Small intestine (tissue), 7 donors: ENCODE data around the gene WDFY2. TPM values are rescaled to one million over a fixed set of nuclear protein-coding genes. Genes with fewer than 3 reads are reported as not detected.

Source experiments
- DNase-seq, 2 donors: peaks; one replicate each; pipeline versions ENCODE4 v3.0.0 to v3.0.0-alpha.2; 2013
- FAIRE-seq: peaks from 2 replicates; lab custom pipeline; 2012; peaks lifted over from hg19 to GRCh38; lab: Jason Lieb, UNC
- H3K27ac ChIP-seq, 3 donors: one replicate each; pipeline ENCODE4 v1.5.1; 2013; ENCODE audit warnings: low read length in 2 of 3, mild to moderate bottlenecking in 2 of 3, control low read depth in 1 of 3, inconsistent platforms in 1 of 3, low read depth in 1 of 3, moderate library complexity in 1 of 3
- H3K27me3 ChIP-seq, 3 donors: one replicate each; pipeline ENCODE4 v1.6.1; 2013; ENCODE audit warnings: low read length in 3 of 3, inconsistent platforms in 1 of 3; ENCODE audit not compliant: control insufficient read depth in 3 of 3, insufficient read depth in 3 of 3
- H3K36me3 ChIP-seq, 3 donors: one replicate each; pipeline ENCODE4 v1.6.1; 2013; ENCODE audit warnings: low read length in 3 of 3, inconsistent platforms in 1 of 3, low read depth in 1 of 3, mild to moderate bottlenecking in 1 of 3, moderate library complexity in 1 of 3; ENCODE audit not compliant: control insufficient read depth in 3 of 3, insufficient read depth in 2 of 3
- H3K4me1 ChIP-seq, 3 donors: one replicate each; pipeline ENCODE4 v1.6.1; 2013; ENCODE audit warnings: low read length in 2 of 3, inconsistent platforms in 1 of 3, low read depth in 1 of 3, mild to moderate bottlenecking in 1 of 3, moderate library complexity in 1 of 3; ENCODE audit not compliant: control insufficient read depth in 3 of 3, insufficient read depth in 2 of 3
- H3K4me3 ChIP-seq, 3 donors: one replicate each; pipeline ENCODE4 v1.5.1; 2013; ENCODE audit warnings: low read length in 3 of 3, control low read depth in 1 of 3, inconsistent platforms in 1 of 3, low read depth in 1 of 3, mild to moderate bottlenecking in 1 of 3, moderate library complexity in 1 of 3
- H3K9me3 ChIP-seq, 2 donors: one replicate each; pipeline ENCODE4 v1.6.1; 2013; ENCODE audit warnings: low read depth in 1 of 2, low read length in 1 of 2; ENCODE audit not compliant: control insufficient read depth in 2 of 2, insufficient read depth in 1 of 2
- WGBS, 3 donors: extraction: QIAGEN DNeasy Blood & Tissue Kit; methylation state at CpG; one replicate each; pipeline ENCODE4 v1.1.7; 2013; 5-methylcytosine and 5-hydroxymethylcytosine counted together
- polyA plus RNA-seq, 4 donors: library from polyadenylated mRNA; stranded (reverse) in 3 of 4; unstranded in 1 of 4; fragments of 200-250 nt in 3 of 4; fragments of 120-200 nt in 1 of 4; gene quantifications; one replicate each; pipeline versions ENCODE4 v1.2.1 to v1.2.3, GENCODE V29; 2013
- donor health status: healthy with polysubstance abuse.
- donor health status: control.
- donor health status: control.
- donor health status: Bipolar disorder and iron deficiency.
- donor health status: healthy.

WDFY2 gene
- polyA plus RNA-seq, 4 donors = 0.81 to 5.4 (median 1.7) TPM

DNA sequence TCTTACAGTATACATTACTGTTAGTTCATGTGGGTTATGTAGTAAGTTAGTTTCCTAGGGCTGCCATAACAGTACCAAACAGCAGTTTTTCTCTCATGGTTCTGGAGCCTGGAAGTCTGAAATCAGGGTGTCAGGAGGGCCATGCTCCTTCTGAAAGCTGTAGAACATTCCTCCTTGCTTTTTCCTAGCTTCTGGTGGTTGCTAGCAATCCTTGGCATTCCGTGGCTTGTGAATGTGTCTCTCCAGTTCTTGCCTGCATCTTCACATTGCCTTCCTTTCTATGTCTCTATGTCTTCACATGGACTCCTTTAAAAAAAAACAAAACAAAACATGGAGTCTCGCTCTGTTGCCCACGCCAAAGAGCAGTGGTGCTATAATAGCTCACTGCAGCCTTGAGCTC, 95.4 kb downstream of the WDFY2 start:
- no peak for DNase-seq
- H3K27ac ChIP-seq = no peak overlapping the region
- no peak for FAIRE-seq
- no peaks in the 10 kb centered on the region for H3K27me3 ChIP-seq
- H3K4me3 ChIP-seq = no peak overlapping the region
- H3K9me3 ChIP-seq = no peaks in the 10 kb centered on the region
- 95 to 100% (median 97%) methylated on average over 3 of the region's 3 CpGs for WGBS, 3 donors
- peaks cover 0 to 4% (median 0%) of the 10 kb centered on the region in 3 donors for H3K36me3 ChIP-seq
- no peaks in the 10 kb centered on the region for H3K4me1 ChIP-seq

- Histone ChIP-seq H3K9me3 (no peaks in the 10 kb centered on the region), H3K27me3 (no peaks in the 10 kb centered on the region), H3K4me1 (no peaks in the 10 kb centered on the region), H3K36me3 (peaks cover 0 to 2% (median 0%) of the 10 kb centered on the region in 3 donors), H3K4me3 (no peak overlapping the region), H3K27ac (no peak overlapping the region)
- FAIRE-seq = no peak
- no peak for DNase-seq
- WGBS, 3 donors = 90% methylated on average over 6 of the region's 6 CpGs
Measured at GRCh38 chr13:51681037-51681678, 96.9 kb downstream of the WDFY2 start.

DNA sequence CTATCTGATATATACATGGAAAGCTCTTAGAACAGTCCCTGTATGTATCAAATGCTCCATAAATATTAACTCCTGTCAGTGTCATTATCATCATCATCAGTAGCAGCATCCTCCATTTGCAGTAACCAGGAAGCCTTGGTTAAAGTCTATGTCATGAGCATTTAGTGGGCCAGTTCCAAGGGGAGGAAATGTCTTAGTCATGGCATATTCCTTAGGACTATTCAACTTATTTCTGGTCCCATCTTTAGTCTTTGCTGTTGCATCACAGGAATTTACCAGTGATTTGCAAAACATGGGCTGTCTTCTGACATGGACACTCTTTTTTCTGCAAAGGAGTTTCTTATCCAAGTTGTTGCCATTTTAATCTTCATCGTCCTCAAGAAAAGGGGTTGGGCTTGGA, 98.4 kb downstream of the WDFY2 start:
- Histone ChIP-seq H3K36me3 (peaks cover 0 to 2% (median 0%) of the 10 kb centered on the region in 3 donors), H3K27ac (no peak overlapping the region), H3K4me1 (no peaks in the 10 kb centered on the region), H3K9me3 (no peaks in the 10 kb centered on the region), H3K4me3 (no peak overlapping the region), H3K27me3 (no peaks in the 10 kb centered on the region)
- 94 to 100% (median 96%) methylated on average over 1 of the region's 1 CpG for WGBS, 3 donors
- DNase-seq (no peak), FAIRE-seq (no peak)

DNA sequence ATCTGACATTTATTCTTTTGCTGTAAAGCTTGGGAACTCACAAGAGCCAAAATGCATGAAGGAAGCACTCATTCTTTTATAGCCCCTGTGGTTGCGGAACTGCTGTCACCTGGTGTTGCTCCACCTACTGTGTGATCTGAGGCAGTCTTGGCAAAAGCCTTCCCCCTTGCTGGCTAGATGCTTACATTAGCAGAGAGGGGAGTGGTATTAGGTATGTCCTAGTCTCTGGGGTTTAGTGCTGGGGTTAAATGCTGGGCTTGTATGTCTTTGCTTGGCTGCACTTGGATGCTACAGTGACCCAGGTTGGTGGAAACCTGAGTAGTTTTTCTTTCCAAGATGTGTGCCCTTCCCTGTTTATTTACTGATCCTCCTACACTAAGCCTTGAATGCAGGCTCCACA, 99.3 kb downstream of the WDFY2 start:
- no peaks in the 10 kb centered on the region for H3K4me1 ChIP-seq
- no peak overlapping the region for H3K4me3 ChIP-seq
- no peaks in the 10 kb centered on the region for H3K27me3 ChIP-seq
- H3K9me3 ChIP-seq = no peaks in the 10 kb centered on the region
- DNase-seq (no peak), FAIRE-seq (no peak)
- WGBS, 3 donors = 94 to 98% (median 96%) methylated on average over 1 of the region's 1 CpG
- H3K36me3 ChIP-seq = peaks cover 0 to 2% (median 0%) of the 10 kb centered on the region in 3 donors
- H3K27ac ChIP-seq = no peak overlapping the region

DNA sequence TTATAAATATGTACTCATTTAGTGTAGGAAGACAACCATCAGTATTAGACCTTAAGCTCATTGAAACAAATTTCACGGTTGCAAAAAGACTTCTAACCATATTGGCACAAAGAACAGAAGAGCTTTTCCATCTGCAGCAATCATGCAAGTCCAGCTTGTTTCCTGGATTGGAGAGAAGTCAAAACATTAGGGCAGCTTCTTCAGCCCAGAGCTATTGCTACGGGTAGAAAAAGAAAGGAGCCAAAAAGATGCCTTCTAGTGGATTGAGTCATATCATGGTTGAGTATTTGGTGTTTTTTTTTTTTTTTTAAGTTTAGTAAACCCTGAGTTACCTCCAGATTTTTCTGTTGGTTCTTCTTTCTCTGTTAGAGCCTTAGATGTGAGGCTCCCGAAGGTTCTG, 99.8 kb downstream of the WDFY2 start:
- Histone ChIP-seq H3K9me3 (no peaks in the 10 kb centered on the region), H3K27me3 (no peaks in the 10 kb centered on the region), H3K4me3 (no peak overlapping the region), H3K27ac (no peak overlapping the region), H3K36me3 (peaks cover 0 to 2% (median 0%) of the 10 kb centered on the region in 3 donors), H3K4me1 (no peaks in the 10 kb centered on the region)
- no peak for FAIRE-seq
- 82 to 94% (median 92%) methylated on average over 3 of the region's 3 CpGs for WGBS, 3 donors
- no peak for DNase-seq

- Histone ChIP-seq H3K27me3 (no peaks in the 10 kb centered on the region), H3K27ac (no peak overlapping the region), H3K9me3 (no peaks in the 10 kb centered on the region), H3K36me3 (no peaks in the 10 kb centered on the region), H3K4me1 (peaks cover 0 to 4% (median 0%) of the 10 kb centered on the region in 3 donors), H3K4me3 (no peak overlapping the region)
- WGBS, 3 donors = 89 to 92% (median 92%) methylated on average over 5 of the region's 5 CpGs
- DNase-seq = no peak
- no peak for FAIRE-seq
Measured at GRCh38 chr13:51687947-51688714, 103.9 kb downstream of the WDFY2 start.

- Histone ChIP-seq H3K4me1 (peaks cover 0 to 4% (median 0%) of the 10 kb centered on the region in 3 donors), H3K36me3 (no peaks in the 10 kb centered on the region), H3K4me3 (no peak overlapping the region), H3K27ac (no peak overlapping the region), H3K27me3 (no peaks in the 10 kb centered on the region), H3K9me3 (no peaks in the 10 kb centered on the region)
- WGBS, 3 donors = 46 to 68% (median 48%) methylated on average over 8 of the region's 8 CpGs
- DNase-seq (peak in 1 of 2 donors; percentile 21), FAIRE-seq (no peak)
Measured at GRCh38 chr13:51688937-51689662, 104.8 kb downstream of the WDFY2 start.

DNA sequence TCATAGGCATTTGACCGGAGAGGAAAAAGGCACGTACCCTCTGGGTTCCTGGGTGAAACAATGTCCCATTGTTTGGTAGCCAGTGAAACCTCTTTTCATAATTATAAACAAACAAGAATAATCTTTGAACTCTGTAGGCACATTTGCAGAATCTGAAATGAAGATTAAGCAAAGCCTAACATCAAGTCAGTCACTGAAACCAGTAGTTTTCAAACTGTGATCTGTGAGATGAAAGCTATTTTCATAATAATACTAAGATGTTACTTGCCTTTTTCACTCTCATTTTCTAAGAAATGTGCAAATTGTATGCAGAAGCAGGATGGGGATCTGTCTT, 105.4 kb downstream of the WDFY2 start:
- Histone ChIP-seq H3K4me3 (no peak overlapping the region), H3K9me3 (no peaks in the 10 kb centered on the region), H3K27ac (no peak overlapping the region), H3K36me3 (no peaks in the 10 kb centered on the region), H3K27me3 (no peaks in the 10 kb centered on the region), H3K4me1 (peaks cover 0 to 4% (median 0%) of the 10 kb centered on the region in 3 donors)
- 19 to 44% (median 23%) methylated on average over 2 of the region's 2 CpGs for WGBS, 3 donors
- FAIRE-seq = no peak
- no peak for DNase-seq
